Suppressor macrophage treated with lipopolysaccharide for 4 hours (primary cell): Measurements from ENCODE around the gene ABCA3.
A peak's percentile ranks its signal among the peaks of the same experiment; 100 is the strongest.

Experiments used
- DNase-seq: peaks from one replicate; pipeline ENCODE4 v3.0.0-alpha.2; 2020

The ABCA3 gene

GRCh38 chr16:2308089-2308962, 32.2 kb downstream of the ABCA3 start:
- no peak for DNase-seq

- DNase-seq: no peak
These were observed 40.7 kb downstream of the ABCA3 start for GRCh38 chr16:2299915-2300192.

DNA sequence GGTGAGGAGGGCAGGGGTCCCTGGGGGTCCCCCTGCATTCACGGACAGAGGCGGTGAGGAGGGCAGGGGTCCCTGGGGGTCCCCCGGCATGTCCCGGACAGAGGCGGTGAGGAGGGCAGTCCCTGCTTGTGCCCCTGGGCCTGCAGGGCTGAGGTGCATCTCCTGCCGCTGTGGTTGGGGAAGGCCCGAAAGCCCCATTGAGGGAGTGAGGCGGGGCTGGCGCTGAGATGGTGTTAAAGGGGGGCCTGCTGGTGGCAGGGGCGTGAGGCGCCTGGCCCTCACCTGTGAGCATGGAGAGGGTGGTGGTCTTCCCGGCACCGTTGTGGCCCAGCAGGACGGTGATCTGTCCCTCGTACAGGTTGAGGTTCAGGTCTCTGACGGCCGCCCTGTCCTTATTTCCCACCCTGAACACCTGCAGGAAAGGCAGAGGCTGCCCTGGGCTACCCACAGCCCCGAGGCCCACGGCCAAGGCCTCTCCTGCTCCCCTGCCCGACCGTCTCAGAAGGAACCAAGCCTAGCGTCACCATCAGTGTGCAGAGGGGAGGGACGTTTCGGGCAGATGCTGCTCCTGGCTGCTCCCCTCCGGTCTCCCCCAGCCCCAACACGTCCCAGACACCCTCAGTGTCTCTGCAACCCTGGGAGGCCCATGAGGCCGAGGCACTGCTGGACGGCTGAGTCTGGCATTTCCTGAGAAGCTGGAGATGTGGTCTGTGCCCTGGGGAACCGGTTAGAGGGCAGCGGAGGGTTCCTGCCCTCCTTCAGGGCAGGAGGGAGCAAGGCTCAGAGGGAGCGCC, 41.2 kb downstream of the ABCA3 start:
- DNase-seq: no peak

- DNase-seq: no peak
These were observed 41.9 kb downstream of the ABCA3 start for GRCh38 chr16:2298621-2299020.

DNA sequence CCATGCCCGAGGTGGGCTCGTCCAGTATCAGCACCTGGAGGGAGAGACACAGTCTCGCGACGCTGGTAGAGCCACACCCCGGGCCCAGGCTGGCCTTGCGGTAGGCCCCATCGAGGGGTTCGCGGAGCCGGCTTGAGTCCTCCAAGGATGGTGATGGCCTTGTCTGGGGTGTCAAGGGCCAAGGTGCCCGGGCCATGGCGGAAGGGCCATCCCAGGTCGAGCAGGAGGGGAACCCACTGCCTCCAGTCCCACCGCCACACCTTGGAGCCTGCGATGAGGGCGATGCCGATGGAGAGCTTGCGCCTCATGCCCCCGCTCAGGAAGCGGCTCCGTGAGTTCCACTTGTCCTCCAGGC, 43.0 kb downstream of the ABCA3 start:
- no peak for DNase-seq

- peak; percentile 35 for DNase-seq
These were observed 43.6 kb downstream of the ABCA3 start for GRCh38 chr16:2296661-2297505.

GRCh38 chr16:2295056-2295798, 45.3 kb downstream of the ABCA3 start:
- peak; percentile 1 for DNase-seq

DNA sequence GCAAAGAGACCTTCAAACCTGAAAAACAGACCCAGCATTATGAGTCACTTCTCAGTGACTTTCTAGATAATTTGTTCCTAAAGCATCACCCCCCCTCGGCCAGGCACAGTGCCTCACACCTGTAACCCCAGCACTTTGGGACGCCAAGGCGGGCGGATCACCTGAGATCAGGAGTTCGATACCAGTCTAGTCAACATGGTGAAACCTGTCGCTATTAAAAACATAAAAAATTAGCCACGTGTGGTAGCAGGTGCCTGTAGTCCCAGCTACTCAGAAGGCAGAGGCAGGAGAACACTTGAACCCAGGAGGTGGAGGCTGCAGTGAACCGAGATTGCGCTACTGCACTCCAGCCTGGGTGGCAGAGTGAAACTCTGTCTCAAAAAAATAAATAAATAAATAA, 48.3 kb downstream of the ABCA3 start:
- DNase-seq: no peak

- DNase-seq: no peak
These were observed 51.2 kb downstream of the ABCA3 start for GRCh38 chr16:2289282-2289681.

GRCh38 chr16:2288726-2289125, 51.8 kb downstream of the ABCA3 start:
- no peak for DNase-seq

- no peak for DNase-seq
These were observed 52.5 kb downstream of the ABCA3 start for GRCh38 chr16:2287916-2288547.

DNA sequence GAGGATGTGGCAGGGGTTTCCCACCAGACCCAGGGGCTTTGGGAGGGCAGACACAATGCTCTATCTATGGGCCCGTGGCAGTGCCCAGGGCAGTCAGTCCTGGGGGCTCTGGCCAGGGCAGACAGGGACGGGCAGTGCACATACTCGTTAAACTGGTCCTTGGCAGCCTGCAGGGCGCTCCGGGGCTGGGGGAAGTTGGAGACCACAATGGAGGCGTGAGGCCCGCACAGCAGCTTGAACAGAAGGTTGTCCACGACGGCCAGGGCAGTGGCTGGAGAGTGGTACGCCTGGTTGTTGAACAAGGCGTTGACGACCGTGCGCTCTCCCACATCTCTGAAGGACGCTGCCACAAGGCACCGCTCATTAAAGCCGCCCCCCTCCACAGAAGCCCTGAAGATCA, 54.0 kb downstream of the ABCA3 start:
- DNase-seq: no peak

GRCh38 chr16:2285731-2286191, 54.8 kb downstream of the ABCA3 start:
- DNase-seq: no peak

DNA sequence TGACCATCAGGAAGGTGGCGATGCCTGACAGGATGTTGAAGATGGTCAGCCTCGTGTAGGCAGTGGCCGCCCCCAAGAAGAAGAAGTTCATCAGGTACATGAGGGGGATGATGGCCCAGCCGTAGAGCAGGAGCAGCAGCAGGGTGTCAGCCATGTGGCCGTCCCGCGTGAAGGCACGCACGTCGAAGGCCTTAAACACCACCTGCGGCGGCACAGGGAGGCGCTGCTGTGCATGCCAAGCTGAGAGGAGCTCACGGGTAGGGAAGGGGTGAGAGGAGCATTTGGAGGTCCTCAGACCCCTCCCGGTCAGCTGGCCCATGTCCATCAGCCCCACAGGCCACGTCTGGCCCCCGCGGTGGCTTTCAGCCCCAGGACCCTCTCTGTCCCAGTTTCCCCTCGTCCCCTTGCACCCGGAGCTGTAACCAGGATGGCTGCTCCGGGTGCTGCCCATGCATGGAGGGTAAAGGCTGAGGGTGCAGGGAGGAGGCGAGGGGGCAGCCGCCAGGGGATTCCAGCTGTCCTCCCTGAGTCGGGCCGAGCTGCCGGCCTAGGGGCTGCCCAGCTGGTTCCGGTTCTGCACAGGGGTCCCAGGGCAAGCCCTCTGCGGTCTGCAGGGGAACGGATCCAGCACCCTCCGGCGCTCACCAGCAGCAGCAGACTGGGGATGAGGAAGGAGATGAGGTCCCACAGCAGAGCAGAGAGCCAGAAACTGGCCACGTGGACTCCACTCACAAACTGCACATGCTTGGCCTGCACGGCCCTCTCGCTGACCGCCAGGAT, 55.5 kb downstream of the ABCA3 start:
- no peak for DNase-seq

GRCh38 chr16:2284001-2284770, 56.3 kb downstream of the ABCA3 start:
- no peak for DNase-seq

DNA sequence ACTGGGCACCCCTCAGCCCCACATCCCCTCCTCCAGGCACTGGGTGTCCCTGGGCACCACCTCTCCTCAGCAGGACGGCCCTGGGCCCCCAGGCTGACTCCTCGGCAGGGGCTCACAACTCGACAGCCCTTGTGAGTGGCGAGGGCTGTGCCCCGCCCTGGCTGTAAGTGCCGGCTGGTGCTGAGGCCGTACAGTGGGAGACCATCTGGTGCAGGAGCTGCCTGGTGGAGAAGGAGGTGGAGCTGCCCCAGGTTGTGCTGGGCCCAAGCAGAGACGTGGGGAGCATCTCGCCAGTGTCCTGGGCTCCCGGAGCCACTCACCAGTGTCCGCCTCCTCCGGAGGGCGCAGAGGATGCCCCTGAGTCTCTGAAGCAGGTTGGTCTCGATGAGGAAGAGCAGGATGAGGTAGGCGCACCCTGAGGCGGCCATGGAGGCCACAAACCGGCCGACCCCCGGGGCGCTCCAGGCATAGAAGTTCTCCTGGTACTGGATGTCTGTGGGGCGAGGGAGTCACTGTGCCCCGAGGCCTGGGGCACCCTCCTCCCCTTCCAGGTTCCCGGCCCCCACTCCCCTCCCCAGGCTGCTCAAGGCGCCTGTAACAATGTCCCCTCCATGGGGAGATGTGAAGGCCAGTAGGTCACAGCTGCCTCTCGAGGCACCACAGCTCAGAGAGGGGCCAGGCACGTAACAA, 57.5 kb downstream of the ABCA3 start:
- DNase-seq: no peak

- no peak for DNase-seq
These were observed 58.3 kb downstream of the ABCA3 start for GRCh38 chr16:2282262-2282661.

GRCh38 chr16:2280981-2281542, 59.5 kb downstream of the ABCA3 start:
- DNase-seq: no peak

GRCh38 chr16:2280461-2280860, 60.1 kb downstream of the ABCA3 start:
- no peak for DNase-seq
